Chondrocyte (in vitro differentiated cells): Measurements from ENCODE around the gene SNRNP200. TPM values are rescaled to one million over a fixed set of nuclear protein-coding genes. Genes with fewer than 3 reads are reported as not detected.

Experiments
- DNase-seq: peaks from one replicate; pipeline ENCODE4 v3.0.0; 2021; ENCODE audit warnings: mixed read lengths, low spot score
- H3K27ac Mint-ChIP-seq: one replicate; pipeline ENCODE4 v1.8.0; 2021; ENCODE audit warnings: mild to moderate bottlenecking, moderate library complexity, mixed read lengths; ENCODE audit not compliant: unreplicated experiment
- H3K27me3 Mint-ChIP-seq: 2 replicates; pipeline ENCODE4 v1.8.0; 2021; ENCODE audit warnings: low read depth, mixed read lengths
- H3K36me3 Mint-ChIP-seq: 2 replicates; pipeline ENCODE4 v1.8.0; 2021; ENCODE audit warnings: low read depth, mixed read lengths
- H3K4me1 Mint-ChIP-seq: 2 replicates; pipeline ENCODE4 v1.8.0; 2021; ENCODE audit warnings: low read depth, mild to moderate bottlenecking, mixed read lengths
- H3K4me3 Mint-ChIP-seq: one replicate; pipeline ENCODE4 v1.8.0; 2021; ENCODE audit warnings: mild to moderate bottlenecking, moderate library complexity, mixed read lengths; ENCODE audit not compliant: unreplicated experiment
- H3K9me3 Mint-ChIP-seq: 2 replicates; pipeline ENCODE4 v1.8.0; 2021; ENCODE audit warnings: low read depth, mixed read lengths
- CTCF ChIP-seq: fragments of 200-600 bp; sonication (generic); IDR thresholded peaks from 2 replicates; pipeline ENCODE4 v1.5.0; 2021; ENCODE audit warnings: antibody characterized with exemption, mild to moderate bottlenecking, moderate library complexity
- total RNA-seq: library from RNA; stranded (reverse); gene quantifications from 3 replicates; pipeline ENCODE4 v1.2.1, GENCODE V29; 2021

The SNRNP200 gene
- total RNA-seq, 1 donor from 2014 or later: 82.6 TPM

GRCh38 chr2:96325041-96325883 lies 19.9 kb upstream of the SNRNP200 start, which contains the start of gene ITPRIPL1:
TSS of gene ITPRIPL1 (plus strand) at chr2:96325317. CDS start at chr2:96325840, 523 bp downstream.
- DNase-seq: no peak
- peaks cover 18% of the 10 kb centered on the region for H3K27me3 Mint-ChIP-seq
- H3K4me3 Mint-ChIP-seq: peak within 1 kb of the TSS; percentile 79
- H3K36me3 Mint-ChIP-seq: no peaks in the 10 kb centered on the region
- peak within 1 kb of the TSS; percentile 63 for H3K27ac Mint-ChIP-seq
- peaks cover 28% of the 10 kb centered on the region for H3K4me1 Mint-ChIP-seq
- H3K9me3 Mint-ChIP-seq: no peaks in the 10 kb centered on the region
- no peak for TF ChIP-seq CTCF

GRCh38 chr2:96324721-96325040 lies 19.3 kb upstream of the SNRNP200 start:
- peaks cover 27% of the 10 kb centered on the region for H3K4me1 Mint-ChIP-seq
- no peak for TF ChIP-seq CTCF
- H3K4me3 Mint-ChIP-seq: peak overlapping the region; percentile 79
- no peaks in the 10 kb centered on the region for H3K36me3 Mint-ChIP-seq
- H3K9me3 Mint-ChIP-seq: no peaks in the 10 kb centered on the region
- no peak overlapping the region for H3K27ac Mint-ChIP-seq
- peaks cover 18% of the 10 kb centered on the region for H3K27me3 Mint-ChIP-seq
- DNase-seq: no peak

GRCh38 chr2:96323849-96324248 lies 18.5 kb upstream of the SNRNP200 start:
- Mint-ChIP-seq H3K9me3 (no peaks in the 10 kb centered on the region), H3K27me3 (peaks cover 18% of the 10 kb centered on the region), H3K36me3 (no peaks in the 10 kb centered on the region), H3K4me3 (no peak overlapping the region), H3K4me1 (peaks cover 23% of the 10 kb centered on the region), H3K27ac (no peak overlapping the region)
- DNase-seq: no peak
- no peak for TF ChIP-seq CTCF

- peak overlapping the region; percentile 85 for H3K4me3 Mint-ChIP-seq
- TF ChIP-seq CTCF: no peak
- peaks cover 18% of the 10 kb centered on the region for H3K27me3 Mint-ChIP-seq
- DNase-seq: no peak
- H3K9me3 Mint-ChIP-seq: no peaks in the 10 kb centered on the region
- H3K36me3 Mint-ChIP-seq: no peaks in the 10 kb centered on the region
- H3K4me1 Mint-ChIP-seq: peaks cover 25% of the 10 kb centered on the region
- H3K27ac Mint-ChIP-seq: peak overlapping the region; percentile 17
These were observed 15.6 kb upstream of the SNRNP200 start for GRCh38 chr2:96320728-96321622.

GRCh38 chr2:96320326-96320725 lies 15.0 kb upstream of the SNRNP200 start:
- DNase-seq: no peak
- H3K4me3 Mint-ChIP-seq: no peak overlapping the region
- no peak overlapping the region for H3K27ac Mint-ChIP-seq
- TF ChIP-seq CTCF: no peak
- no peaks in the 10 kb centered on the region for H3K36me3 Mint-ChIP-seq
- peaks cover 14% of the 10 kb centered on the region for H3K27me3 Mint-ChIP-seq
- H3K4me1 Mint-ChIP-seq: peaks cover 25% of the 10 kb centered on the region
- H3K9me3 Mint-ChIP-seq: no peaks in the 10 kb centered on the region
